Measurements from ENCODE around the gene ST3GAL2.
"Not testable (repeated sequence)": the region's sequence is repeated elsewhere in the genome, so short reads cannot be mapped to it uniquely, and the experiment has no call there.

ST3GAL2 gene

GRCh38 chr16:70421473-70422311, 17.2 kb downstream of the ST3GAL2 start:
- DNase-seq, result no peak
- in situ Hi-C loops (cut with HindIII; ENCODE audit: low pct_ligation_motif_present, low pct_unique_long_range_greater_than_20kb, low sequenced_read_pairs), result no loop called here

DNA sequence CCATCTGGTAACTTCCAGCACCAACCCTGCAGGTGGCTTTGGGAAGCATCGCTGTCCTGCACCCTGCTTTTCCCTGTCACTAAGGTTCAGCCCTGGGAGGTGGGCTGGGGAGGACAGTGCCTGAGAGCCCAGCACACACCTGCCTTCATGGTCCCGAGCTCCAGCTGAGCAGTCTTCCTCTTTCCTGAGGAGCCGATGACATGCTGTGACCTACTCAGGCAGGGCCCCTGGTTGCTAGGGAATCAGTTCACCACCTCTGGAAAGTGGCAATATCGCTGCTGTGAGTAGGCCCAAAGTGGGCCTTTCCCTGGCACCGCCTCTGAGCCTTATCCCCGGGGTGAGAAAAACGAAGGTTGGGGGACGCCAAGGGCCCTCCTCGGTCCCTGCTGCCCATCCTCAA, 17.9 kb downstream of the ST3GAL2 start:
- in situ Hi-C loops (cut with HindIII; ENCODE audit: low pct_ligation_motif_present, low pct_unique_long_range_greater_than_20kb, low sequenced_read_pairs), result no loop called here
- DNase-seq, result no peak

- no peak for DNase-seq
- in situ Hi-C loops (cut with HindIII; ENCODE audit: low pct_ligation_motif_present, low pct_unique_long_range_greater_than_20kb, low sequenced_read_pairs), result no loop called here
These were observed 19.2 kb downstream of the ST3GAL2 start for GRCh38 chr16:70419384-70420327.

DNA sequence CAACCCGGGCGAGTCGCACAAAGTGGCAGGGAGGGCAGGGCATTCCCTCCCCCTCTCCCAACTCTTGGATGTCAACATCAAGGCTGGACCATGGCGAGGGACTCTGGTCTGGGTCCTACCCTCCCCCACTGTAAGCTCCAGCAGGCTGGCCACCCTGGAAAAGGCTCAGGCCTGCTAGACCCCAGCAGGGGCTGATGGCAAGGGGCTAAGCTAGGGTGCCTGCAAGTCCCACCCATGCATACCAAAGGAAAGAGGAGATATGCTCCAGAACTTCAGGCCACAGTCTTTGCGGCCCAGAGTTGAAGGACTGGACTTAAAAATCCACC, 19.9 kb downstream of the ST3GAL2 start:
- in situ Hi-C loops (cut with HindIII; ENCODE audit: low pct_ligation_motif_present, low pct_unique_long_range_greater_than_20kb, low sequenced_read_pairs), result no loop called here

GRCh38 chr16:70418274-70418992, 20.5 kb downstream of the ST3GAL2 start:
- DNase-seq, result no peak
- in situ Hi-C loops (cut with HindIII; ENCODE audit: low pct_ligation_motif_present, low pct_unique_long_range_greater_than_20kb, low sequenced_read_pairs), result no loop called here

More for the DNA sequence above, 19.9 kb downstream of the ST3GAL2 start:
- no peak for DNase-seq

DNA sequence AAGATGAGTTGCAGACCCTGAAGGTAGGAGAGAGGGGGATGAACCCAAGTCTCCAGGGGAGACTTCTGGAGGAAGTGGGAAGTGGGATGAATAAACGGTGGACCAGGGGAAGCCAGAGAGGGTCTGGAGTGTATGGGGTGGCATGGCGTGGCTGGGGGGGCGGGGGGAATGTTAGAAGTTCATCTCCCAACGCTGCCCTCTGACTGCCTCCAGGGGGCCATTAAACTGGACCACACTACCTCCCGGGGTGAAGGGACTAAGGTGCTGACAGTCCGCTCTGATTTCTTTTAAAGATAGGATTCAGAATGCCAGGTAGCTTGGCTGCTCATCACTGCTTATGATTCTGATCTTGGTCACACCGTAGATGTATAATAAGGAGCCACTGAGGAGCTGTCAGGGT, 21.2 kb downstream of the ST3GAL2 start:
- in situ Hi-C loops (cut with HindIII; ENCODE audit: low pct_ligation_motif_present, low pct_unique_long_range_greater_than_20kb, low sequenced_read_pairs), result no loop called here
- no peak for DNase-seq

GRCh38 chr16:70416748-70417616, 21.9 kb downstream of the ST3GAL2 start:
- DNase-seq, result no peak
- in situ Hi-C loops (cut with HindIII; ENCODE audit: low pct_ligation_motif_present, low pct_unique_long_range_greater_than_20kb, low sequenced_read_pairs), result no loop called here

- in situ Hi-C loops (cut with HindIII; ENCODE audit: low pct_ligation_motif_present, low pct_unique_long_range_greater_than_20kb, low sequenced_read_pairs); DNase-seq: not testable (repeated sequence)
These were observed 25.3 kb downstream of the ST3GAL2 start for GRCh38 chr16:70413572-70413971.

- in situ Hi-C loops (cut with HindIII; ENCODE audit: low pct_ligation_motif_present, low pct_unique_long_range_greater_than_20kb, low sequenced_read_pairs), result no loop called here
- DNase-seq, result no peak
These were observed 26.5 kb downstream of the ST3GAL2 start for GRCh38 chr16:70412385-70412784.

DNA sequence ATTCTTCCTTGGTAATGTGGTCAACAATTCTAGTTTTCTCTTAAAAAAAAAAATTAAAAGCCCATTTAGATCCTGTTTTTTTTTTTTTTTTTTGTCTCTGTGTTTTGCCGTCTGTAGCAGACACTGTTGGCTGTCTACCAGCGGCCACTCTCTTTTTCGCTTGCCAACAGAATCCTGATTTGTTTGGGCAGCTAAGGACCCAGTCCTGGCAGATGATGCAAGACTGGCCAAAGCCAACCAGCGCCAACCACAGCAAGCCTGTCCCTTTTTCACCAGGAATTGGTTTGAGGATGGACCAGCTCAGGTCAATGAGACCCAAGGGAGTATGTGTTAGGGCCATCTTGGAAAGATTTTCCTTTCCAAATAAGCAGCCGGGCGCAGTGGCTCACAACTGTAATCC, 28.2 kb downstream of the ST3GAL2 start:
- no peak for DNase-seq
- in situ Hi-C loops (cut with HindIII; ENCODE audit: low pct_ligation_motif_present, low pct_unique_long_range_greater_than_20kb, low sequenced_read_pairs), result no loop called here

DNA sequence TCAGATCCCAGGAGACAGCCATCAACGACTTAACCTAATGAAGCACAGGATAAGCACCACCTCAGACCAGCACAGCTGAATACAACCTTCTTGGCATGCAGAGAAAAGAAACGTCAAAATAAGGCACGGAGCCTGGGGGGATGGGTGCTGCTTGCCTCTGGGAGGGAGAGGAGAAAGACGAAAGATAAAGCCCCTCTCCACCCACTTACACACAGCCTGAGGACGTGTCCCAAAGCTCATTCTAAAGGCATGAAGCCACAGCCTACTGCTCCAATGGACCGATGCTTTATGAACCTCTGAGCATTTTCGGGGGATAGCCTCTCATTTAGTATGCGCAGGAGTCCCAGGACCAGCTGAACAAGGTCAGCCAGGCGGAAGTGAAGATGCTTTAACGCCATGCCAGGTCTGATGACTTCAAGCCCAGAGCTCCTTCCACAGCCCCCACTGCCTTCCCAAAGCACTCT, 31.1 kb downstream of the ST3GAL2 start:
- DNase-seq, result no peak

DNA sequence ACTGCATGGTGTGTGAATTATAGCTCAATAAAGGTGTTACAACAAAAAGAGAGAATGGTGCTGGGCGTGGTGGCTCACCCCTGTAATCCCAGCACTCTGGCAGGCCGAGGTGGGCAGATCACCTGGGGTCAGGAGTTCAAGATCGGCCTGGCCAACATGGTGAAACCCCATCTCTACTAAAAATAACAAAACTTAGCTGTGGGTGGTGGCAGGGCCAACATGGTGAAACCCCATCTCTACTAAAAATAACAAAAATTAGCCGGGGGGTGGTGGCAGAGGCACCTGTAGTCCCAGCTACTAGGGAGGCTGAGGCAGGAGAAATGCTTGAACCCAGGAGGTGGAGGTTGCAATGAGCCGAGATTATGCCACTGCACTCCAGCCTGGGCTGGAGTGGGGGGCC, 32.8 kb downstream of the ST3GAL2 start:
- DNase-seq; in situ Hi-C loops (cut with HindIII; ENCODE audit: low pct_ligation_motif_present, low pct_unique_long_range_greater_than_20kb, low sequenced_read_pairs): not testable (repeated sequence)

More for the DNA sequence above, 31.1 kb downstream of the ST3GAL2 start:
- in situ Hi-C loops (cut with HindIII; ENCODE audit: low pct_ligation_motif_present, low pct_unique_long_range_greater_than_20kb, low sequenced_read_pairs), result no loop called here

- no peak for DNase-seq
These were observed 35.8 kb downstream of the ST3GAL2 start for GRCh38 chr16:70402916-70403659.

GRCh38 chr16:70399951-70400350, 38.9 kb downstream of the ST3GAL2 start:
- in situ Hi-C loops (cut with HindIII; ENCODE audit: low pct_ligation_motif_present, low pct_unique_long_range_greater_than_20kb, low sequenced_read_pairs), result no loop called here
- no peak for DNase-seq

More at GRCh38 chr16:70402916-70403659, 35.8 kb downstream of the ST3GAL2 start:
- in situ Hi-C loops (cut with HindIII; ENCODE audit: low pct_ligation_motif_present, low pct_unique_long_range_greater_than_20kb, low sequenced_read_pairs), result no loop called here

GRCh38 chr16:70399381-70399780, 39.5 kb downstream of the ST3GAL2 start:
- no peak for DNase-seq
- in situ Hi-C loops (cut with HindIII; ENCODE audit: low pct_ligation_motif_present, low pct_unique_long_range_greater_than_20kb, low sequenced_read_pairs), result no loop called here

GRCh38 chr16:70398177-70398743, 40.6 kb downstream of the ST3GAL2 start:
- in situ Hi-C loops (cut with HindIII; ENCODE audit: low pct_ligation_motif_present, low pct_unique_long_range_greater_than_20kb, low sequenced_read_pairs), result no loop called here
- DNase-seq, result no peak

All from ACHN (cell line).